Measurements from ENCODE around the gene RNF220. TPM values are rescaled to one million over a fixed set of nuclear protein-coding genes. Genes with fewer than 3 reads are reported as not detected.

Gene RNF220
- total RNA-seq, 1 experiment from 2014 or later: 68.7 TPM

GRCh38 chr1:44413740-44414139 is 8.7 kb downstream of the RNF220 start:
- intact Hi-C loops (cut with micrococcal nuclease; ENCODE audit: unreplicated experiment): no loop called here
- Mint-ChIP-seq H3K36me3 (ENCODE audit: insufficient read depth, unreplicated experiment) (no peaks in the 10 kb centered on the region), H3K27ac (ENCODE audit: unreplicated experiment) (no peak overlapping the region), H3K27me3 (ENCODE audit: unreplicated experiment) (no peaks in the 10 kb centered on the region), H3K4me1 (ENCODE audit: low read depth, unreplicated experiment) (no peaks in the 10 kb centered on the region), H3K9me3 (ENCODE audit: low read depth, unreplicated experiment) (no peaks in the 10 kb centered on the region), H3K4me3 (ENCODE audit: low read depth, unreplicated experiment) (no peak overlapping the region)
- CTCF ChIA-PET: no interaction called here
- no TSS peak for BruUV-seq (replicated peaks)
- no peak for DNase-seq
- no peak for TF ChIP-seq CTCF (IDR thresholded peaks at IDR 0.05; ENCODE audit: unreplicated experiment)

- no peak for TF ChIP-seq CTCF (IDR thresholded peaks at IDR 0.05; ENCODE audit: unreplicated experiment)
- BruUV-seq (replicated peaks): no TSS peak
- Mint-ChIP-seq H3K27me3 (ENCODE audit: unreplicated experiment) (peaks cover 6% of the 10 kb centered on the region), H3K9me3 (ENCODE audit: low read depth, unreplicated experiment) (no peaks in the 10 kb centered on the region), H3K27ac (ENCODE audit: unreplicated experiment) (no peak overlapping the region), H3K4me1 (ENCODE audit: low read depth, unreplicated experiment) (no peaks in the 10 kb centered on the region), H3K36me3 (ENCODE audit: insufficient read depth, unreplicated experiment) (no peaks in the 10 kb centered on the region), H3K4me3 (ENCODE audit: low read depth, unreplicated experiment) (no peak overlapping the region)
- CTCF ChIA-PET: no interaction called here
- DNase-seq: no peak
- intact Hi-C loops (cut with micrococcal nuclease; ENCODE audit: unreplicated experiment): no loop called here
These were observed 10.0 kb downstream of the RNF220 start for GRCh38 chr1:44415013-44415412.

- Mint-ChIP-seq H3K4me3 (ENCODE audit: low read depth, unreplicated experiment) (no peak overlapping the region), H3K27ac (ENCODE audit: unreplicated experiment) (no peak overlapping the region), H3K4me1 (ENCODE audit: low read depth, unreplicated experiment) (no peaks in the 10 kb centered on the region), H3K27me3 (ENCODE audit: unreplicated experiment) (peaks cover 20% of the 10 kb centered on the region), H3K9me3 (ENCODE audit: low read depth, unreplicated experiment) (no peaks in the 10 kb centered on the region), H3K36me3 (ENCODE audit: insufficient read depth, unreplicated experiment) (no peaks in the 10 kb centered on the region)
- intact Hi-C loops (cut with micrococcal nuclease; ENCODE audit: unreplicated experiment): no loop called here
- DNase-seq: no peak
- no TSS peak for BruUV-seq (replicated peaks)
- CTCF ChIA-PET: no interaction called here
- no peak for TF ChIP-seq CTCF (IDR thresholded peaks at IDR 0.05; ENCODE audit: unreplicated experiment)
These were observed 11.4 kb downstream of the RNF220 start for GRCh38 chr1:44416408-44416807.

- H3K27me3 Mint-ChIP-seq (ENCODE audit: unreplicated experiment): peaks cover 31% of the 10 kb centered on the region
These were observed 12.4 kb downstream of the RNF220 start for GRCh38 chr1:44417351-44418021.

More at GRCh38 chr1:44417351-44418021, 12.4 kb downstream of the RNF220 start:
- Mint-ChIP-seq H3K9me3 (ENCODE audit: low read depth, unreplicated experiment) (no peaks in the 10 kb centered on the region), H3K4me3 (ENCODE audit: low read depth, unreplicated experiment) (no peak overlapping the region), H3K27ac (ENCODE audit: unreplicated experiment) (no peak overlapping the region), H3K36me3 (ENCODE audit: insufficient read depth, unreplicated experiment) (no peaks in the 10 kb centered on the region), H3K4me1 (ENCODE audit: low read depth, unreplicated experiment) (no peaks in the 10 kb centered on the region)
- no peak for DNase-seq
- no peak for TF ChIP-seq CTCF (IDR thresholded peaks at IDR 0.05; ENCODE audit: unreplicated experiment)
- BruUV-seq (replicated peaks): no TSS peak
- intact Hi-C loops (cut with micrococcal nuclease; ENCODE audit: unreplicated experiment): no loop called here
- CTCF ChIA-PET: no interaction called here
